Measurements from ENCODE around the gene LRRC66.
A peak's percentile ranks its signal among the peaks of the same experiment; 100 is the strongest.

LRRC66 gene

DNA sequence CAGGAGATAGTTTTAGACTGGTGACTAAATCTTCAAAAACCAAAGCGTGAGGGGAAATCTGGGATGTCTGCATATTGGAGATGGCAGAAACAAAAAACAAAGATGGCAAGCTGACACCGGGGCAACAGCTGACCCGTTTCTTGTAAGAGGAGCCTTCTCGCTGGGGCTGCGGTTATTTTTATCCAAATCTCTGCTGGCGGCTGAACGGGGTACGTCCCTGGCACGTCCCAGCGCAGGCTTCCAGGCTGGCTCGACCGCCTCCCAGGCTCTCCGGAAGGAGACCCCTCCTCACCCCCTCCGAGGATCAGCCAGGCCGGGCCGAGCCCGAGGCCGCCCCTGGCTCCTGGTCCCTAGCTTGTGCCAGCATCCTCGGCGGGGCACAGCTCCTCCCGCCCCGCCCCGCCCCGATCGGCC lies 17.5 kb upstream of the LRRC66 start:
- H3K4me3 ChIP-seq (ENCODE audit: insufficient read length, low read depth) = peak overlapping the region; percentile 57

DNA sequence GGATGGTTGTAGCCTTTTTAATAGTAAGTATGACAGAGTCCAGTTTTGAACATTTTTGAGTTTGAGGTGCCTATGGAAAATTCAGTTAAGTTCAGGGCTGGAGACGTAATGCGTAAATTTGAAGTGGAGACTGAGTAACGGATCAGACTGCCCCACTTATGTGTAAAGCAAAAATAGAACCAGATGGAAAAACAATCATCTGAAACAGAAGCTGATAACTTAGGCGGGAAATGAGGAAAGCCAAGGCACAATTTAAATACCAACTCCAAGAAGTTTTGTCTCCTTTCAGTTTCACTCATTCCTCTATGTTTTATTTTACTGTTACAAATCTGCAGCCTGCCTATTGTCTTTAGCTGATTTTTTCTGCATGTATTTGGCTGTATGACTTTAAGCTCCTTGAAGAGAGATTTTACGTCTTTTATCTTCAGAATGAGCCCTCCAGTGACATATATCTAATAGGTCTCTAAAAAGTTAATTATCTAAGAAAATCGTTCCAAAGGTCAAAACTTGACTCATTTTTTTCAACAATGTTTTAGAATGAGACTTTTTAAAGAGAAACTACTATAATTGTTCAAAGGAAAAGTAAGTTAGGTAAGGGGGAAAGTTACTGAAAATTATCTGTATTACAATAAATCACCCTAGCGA lies 16.8 kb upstream of the LRRC66 start:
- no peak for DNase-seq (ENCODE audit: low read depth, low spot score)
- Histone ChIP-seq H3K36me3 (ENCODE audit: insufficient read depth, insufficient read length, low read length) (peaks cover 17% of the 10 kb centered on the region), H3K9ac (ENCODE audit: insufficient read length, low read depth) (peak overlapping the region; percentile 71), H3K27me3 (ENCODE audit: insufficient read depth, insufficient read length) (peaks cover 15% of the 10 kb centered on the region), H3K4me1 (ENCODE audit: insufficient read depth, insufficient read length) (peaks cover 2% of the 10 kb centered on the region), H3K9me3 (ENCODE audit: insufficient read depth, low read length) (no peaks in the 10 kb centered on the region), H3K4me3 (ENCODE audit: insufficient read length, low read depth) (peak overlapping the region; percentile 57)
- TF ChIP-seq YY1 (IDR thresholded peaks at IDR 0.05; ENCODE audit: insufficient read depth, insufficient read length) = no peak
- TF ChIP-seq ZNF274 (IDR thresholded peaks at IDR 0.05; ENCODE audit: low read depth, low read length) = no peak
- TF ChIP-seq SUZ12 (IDR thresholded peaks at IDR 0.05; ENCODE audit: extremely low read depth, insufficient read depth, insufficient read length) = no peak

More for the DNA sequence above, 17.5 kb upstream of the LRRC66 start:
- Histone ChIP-seq H3K9ac (ENCODE audit: insufficient read length, low read depth) (peak overlapping the region; percentile 71), H3K36me3 (ENCODE audit: insufficient read depth, insufficient read length, low read length) (peaks cover 11% of the 10 kb centered on the region), H3K4me1 (ENCODE audit: insufficient read depth, insufficient read length) (peaks cover 2% of the 10 kb centered on the region), H3K9me3 (ENCODE audit: insufficient read depth, low read length) (no peaks in the 10 kb centered on the region), H3K27me3 (ENCODE audit: insufficient read depth, insufficient read length) (peaks cover 15% of the 10 kb centered on the region)
- no peak for DNase-seq (ENCODE audit: low read depth, low spot score)
- TF ChIP-seq YY1 (IDR thresholded peaks at IDR 0.05; ENCODE audit: insufficient read depth, insufficient read length) (no peak), SUZ12 (IDR thresholded peaks at IDR 0.05; ENCODE audit: extremely low read depth, insufficient read depth, insufficient read length) (no peak), ZNF274 (IDR thresholded peaks at IDR 0.05; ENCODE audit: low read depth, low read length) (no peak)

DNA sequence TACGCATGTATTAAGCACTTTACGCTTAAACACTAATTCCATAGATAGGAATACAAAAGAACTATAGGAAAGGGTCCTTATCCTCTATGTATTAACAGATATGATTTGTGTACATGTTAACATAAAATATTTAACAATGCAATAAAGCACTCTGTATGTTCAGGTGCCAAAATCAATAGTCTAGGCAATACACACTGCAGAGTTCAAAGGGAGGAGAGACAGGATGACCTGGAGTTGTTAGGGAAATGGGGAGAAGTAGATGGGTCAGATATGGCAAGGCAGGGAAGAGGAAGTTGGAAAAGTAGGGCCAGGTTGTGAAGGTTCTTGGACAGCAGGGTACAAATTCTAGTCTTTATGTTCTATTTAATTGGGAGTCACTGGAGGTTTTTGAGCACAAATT lies 15.0 kb upstream of the LRRC66 start:
- Histone ChIP-seq H3K9ac (ENCODE audit: insufficient read length, low read depth) (no peak overlapping the region), H3K4me3 (ENCODE audit: insufficient read length, low read depth) (no peak overlapping the region), H3K36me3 (ENCODE audit: insufficient read depth, insufficient read length, low read length) (peaks cover 21% of the 10 kb centered on the region), H3K9me3 (ENCODE audit: insufficient read depth, low read length) (no peaks in the 10 kb centered on the region), H3K4me1 (ENCODE audit: insufficient read depth, insufficient read length) (peaks cover 2% of the 10 kb centered on the region), H3K27me3 (ENCODE audit: insufficient read depth, insufficient read length) (peaks cover 13% of the 10 kb centered on the region)
- no peak for TF ChIP-seq SUZ12 (IDR thresholded peaks at IDR 0.05; ENCODE audit: extremely low read depth, insufficient read depth, insufficient read length)
- TF ChIP-seq YY1 (IDR thresholded peaks at IDR 0.05; ENCODE audit: insufficient read depth, insufficient read length) = no peak
- TF ChIP-seq ZNF274 (IDR thresholded peaks at IDR 0.05; ENCODE audit: low read depth, low read length) = no peak
- DNase-seq (ENCODE audit: low read depth, low spot score) = no peak

DNA sequence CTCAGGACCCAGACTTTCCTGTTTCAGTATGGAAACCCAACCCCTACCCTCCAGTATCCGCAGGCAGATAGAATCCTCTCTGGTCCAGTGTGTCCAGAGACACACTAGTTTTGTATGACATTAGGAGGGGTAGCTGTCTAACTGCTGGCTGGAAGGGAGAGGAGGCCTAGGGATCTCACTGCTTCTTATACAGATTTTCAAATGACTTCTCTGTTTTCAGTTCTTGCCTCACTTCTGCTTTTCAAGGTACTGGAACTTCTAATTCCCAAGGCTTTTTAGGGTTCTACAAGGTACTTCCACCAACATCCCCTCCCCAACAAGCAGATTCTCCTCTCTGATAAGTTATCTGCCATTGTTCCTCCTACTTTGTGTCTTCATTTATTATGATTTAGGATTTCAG lies 11.8 kb upstream of the LRRC66 start:
- H3K4me3 ChIP-seq (ENCODE audit: insufficient read length, low read depth) = no peak overlapping the region
- DNase-seq (ENCODE audit: low read depth, low spot score) = no peak
- H3K9ac ChIP-seq (ENCODE audit: insufficient read length, low read depth) = no peak overlapping the region
- no peaks in the 10 kb centered on the region for H3K27me3 ChIP-seq (ENCODE audit: insufficient read depth, insufficient read length)
- H3K4me1 ChIP-seq (ENCODE audit: insufficient read depth, insufficient read length) = no peaks in the 10 kb centered on the region
- TF ChIP-seq ZNF274 (IDR thresholded peaks at IDR 0.05; ENCODE audit: low read depth, low read length) = no peak
- H3K9me3 ChIP-seq (ENCODE audit: insufficient read depth, low read length) = no peaks in the 10 kb centered on the region
- peaks cover 42% of the 10 kb centered on the region for H3K36me3 ChIP-seq (ENCODE audit: insufficient read depth, insufficient read length, low read length)

DNA sequence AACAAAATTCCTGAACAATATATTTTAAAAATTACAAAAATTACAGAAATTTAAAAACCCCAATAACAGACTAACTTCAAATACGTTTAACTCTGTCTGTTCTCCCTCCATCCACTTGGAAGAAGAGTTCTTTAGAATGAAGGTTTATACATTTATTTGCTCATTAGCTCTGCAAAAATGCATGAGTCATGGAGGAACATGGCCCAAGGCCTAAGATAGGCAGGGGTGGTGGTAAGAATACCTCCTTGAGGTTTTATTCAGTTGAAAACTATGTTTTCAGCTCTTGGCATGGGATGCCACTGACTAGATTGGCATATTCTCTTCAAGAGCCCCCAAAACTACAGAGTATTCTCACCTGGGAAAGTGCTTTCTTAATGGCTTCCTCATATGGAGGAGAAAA lies 8.8 kb upstream of the LRRC66 start:
- H3K9ac ChIP-seq (ENCODE audit: insufficient read length, low read depth) = no peak overlapping the region
- TF ChIP-seq SUZ12 (IDR thresholded peaks at IDR 0.05; ENCODE audit: extremely low read depth, insufficient read depth, insufficient read length) (no peak), ZNF274 (IDR thresholded peaks at IDR 0.05; ENCODE audit: low read depth, low read length) (no peak)
- no peaks in the 10 kb centered on the region for H3K27me3 ChIP-seq (ENCODE audit: insufficient read depth, insufficient read length)
- DNase-seq (ENCODE audit: low read depth, low spot score) = no peak
- no peaks in the 10 kb centered on the region for H3K9me3 ChIP-seq (ENCODE audit: insufficient read depth, low read length)
- no peaks in the 10 kb centered on the region for H3K4me1 ChIP-seq (ENCODE audit: insufficient read depth, insufficient read length)
- peaks cover 53% of the 10 kb centered on the region for H3K36me3 ChIP-seq (ENCODE audit: insufficient read depth, insufficient read length, low read length)
- H3K4me3 ChIP-seq (ENCODE audit: insufficient read length, low read depth) = no peak overlapping the region

DNA sequence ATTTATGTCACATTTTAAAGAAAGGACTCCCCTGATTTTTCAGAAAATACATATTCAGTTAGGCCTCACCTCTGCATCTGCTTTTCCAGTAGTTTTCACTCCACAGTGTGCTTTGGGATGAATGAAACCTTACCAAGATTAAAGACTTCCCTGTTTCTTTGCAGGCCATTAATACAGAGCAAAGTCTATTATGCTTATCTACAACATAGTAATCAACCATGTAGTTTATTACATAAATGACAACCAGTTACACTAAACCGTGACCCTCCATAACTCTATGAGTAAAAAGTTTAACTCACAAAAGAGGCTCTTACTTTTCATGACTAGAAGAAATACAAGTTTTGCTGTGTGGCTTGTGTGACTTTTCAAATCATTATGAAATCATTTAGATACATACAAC lies 2.3 kb downstream of the LRRC66 start:
- H3K27me3 ChIP-seq (ENCODE audit: insufficient read depth, insufficient read length) = no peaks in the 10 kb centered on the region
- H3K9me3 ChIP-seq (ENCODE audit: insufficient read depth, low read length) = no peaks in the 10 kb centered on the region
- no peak for TF ChIP-seq SUZ12 (IDR thresholded peaks at IDR 0.05; ENCODE audit: extremely low read depth, insufficient read depth, insufficient read length)
- TF ChIP-seq ZNF274 (IDR thresholded peaks at IDR 0.05; ENCODE audit: low read depth, low read length) = no peak
- no peak for TF ChIP-seq YY1 (IDR thresholded peaks at IDR 0.05; ENCODE audit: insufficient read depth, insufficient read length)
- H3K4me3 ChIP-seq (ENCODE audit: insufficient read length, low read depth) = no peak overlapping the region
- H3K36me3 ChIP-seq (ENCODE audit: insufficient read depth, insufficient read length, low read length) = peaks cover 4% of the 10 kb centered on the region
- H3K4me1 ChIP-seq (ENCODE audit: insufficient read depth, insufficient read length) = no peaks in the 10 kb centered on the region
- DNase-seq (ENCODE audit: low read depth, low spot score) = no peak
- no peak overlapping the region for H3K9ac ChIP-seq (ENCODE audit: insufficient read length, low read depth)

DNA sequence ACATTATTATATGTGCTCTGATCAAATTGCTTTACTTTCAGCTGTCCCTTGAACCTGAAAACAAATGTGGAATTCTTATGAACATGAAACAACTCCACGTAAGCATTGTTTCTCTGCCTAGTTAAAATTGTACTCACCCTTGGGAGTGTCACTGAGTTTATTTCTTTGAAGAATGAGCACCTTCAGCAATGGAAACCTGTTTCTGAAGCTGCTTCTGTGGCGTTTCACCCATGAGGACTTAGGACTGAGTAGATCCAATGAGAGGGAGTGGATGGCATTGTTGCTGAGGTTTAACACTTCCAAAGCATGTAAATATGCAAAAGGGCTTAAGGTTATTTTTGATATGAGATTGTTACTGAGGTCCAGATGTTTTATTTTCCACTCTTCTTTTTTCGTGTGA lies 3.2 kb downstream of the LRRC66 start:
- no peak for DNase-seq (ENCODE audit: low read depth, low spot score)
- no peaks in the 10 kb centered on the region for H3K9me3 ChIP-seq (ENCODE audit: insufficient read depth, low read length)
- no peak overlapping the region for H3K9ac ChIP-seq (ENCODE audit: insufficient read length, low read depth)
- no peaks in the 10 kb centered on the region for H3K36me3 ChIP-seq (ENCODE audit: insufficient read depth, insufficient read length, low read length)
- no peaks in the 10 kb centered on the region for H3K27me3 ChIP-seq (ENCODE audit: insufficient read depth, insufficient read length)
- no peaks in the 10 kb centered on the region for H3K4me1 ChIP-seq (ENCODE audit: insufficient read depth, insufficient read length)
- H3K4me3 ChIP-seq (ENCODE audit: insufficient read length, low read depth) = no peak overlapping the region
- no peak for TF ChIP-seq ZNF274 (IDR thresholded peaks at IDR 0.05; ENCODE audit: low read depth, low read length)
- no peak for TF ChIP-seq YY1 (IDR thresholded peaks at IDR 0.05; ENCODE audit: insufficient read depth, insufficient read length)
- TF ChIP-seq SUZ12 (IDR thresholded peaks at IDR 0.05; ENCODE audit: extremely low read depth, insufficient read depth, insufficient read length) = no peak
